Left ventricle myocardium inferior (tissue), 1 donor: ENCODE measurements around the gene ANKRD13D. TPM values are rescaled to one million over a fixed set of nuclear protein-coding genes. Genes with fewer than 3 reads are reported as not detected.

Source experiments
- DNase-seq: peaks from one replicate; pipeline ENCODE4 v3.0.0-alpha.2; 2020
- H3K27ac ChIP-seq: fragments of 200-600 bp; replicated peaks from 2 replicates; pipeline ENCODE4 v1.8.0; 2021
- H3K27me3 ChIP-seq: fragments of 200-600 bp; 2 replicates; pipeline ENCODE4 v1.8.0; 2021; ENCODE audit warnings: low read depth
- H3K36me3 ChIP-seq: fragments of 200-600 bp; 2 replicates; pipeline ENCODE4 v1.8.0; 2021
- H3K4me1 ChIP-seq: fragments of 200-600 bp; 2 replicates; pipeline ENCODE4 v1.8.0; 2021
- H3K4me3 ChIP-seq: fragments of 200-600 bp; 2 replicates; pipeline ENCODE4 v1.8.0; 2021; ENCODE audit warnings: mild to moderate bottlenecking, moderate library complexity
- H3K9me3 ChIP-seq: fragments of 200-600 bp; replicated peaks from 2 replicates; pipeline ENCODE4 v1.8.0; 2021
- CTCF ChIP-seq: fragments of 200-600 bp; IDR thresholded peaks from 2 replicates; pipeline ENCODE4 v1.8.0; 2021; ENCODE audit warnings: antibody characterized with exemption, mild to moderate bottlenecking, borderline replicate concordance
- intact Hi-C: fragments of 100-400 bp; cut with micrococcal nuclease; formaldehyde crosslinking; loops from one replicate; pipeline ENCODE4 v1.11.0; 2022
- total RNA-seq: library from RNA; stranded (reverse); fragmentation: NEBNext Ultra II Directional; extraction: Animal tissue kit (Norgen Biotek cat#: 25700); gene quantifications from one replicate; pipeline ENCODE4 v1.2.1, GENCODE V29; 2021
- donor health status: DM: no; HTN: yes; CAD: no; lungs with severe emphysema.

The ANKRD13D gene
- total RNA-seq, 1 donor from 2014 or later: 11.8 TPM

GRCh38 chr11:67262731-67263675, 26.1 kb upstream of the ANKRD13D start:
- TF ChIP-seq CTCF: peak; percentile 88
- Histone ChIP-seq H3K27ac (peak overlapping the region; percentile 77), H3K27me3 (no peaks in the 10 kb centered on the region), H3K9me3 (no peaks in the 10 kb centered on the region), H3K4me1 (peaks cover 44% of the 10 kb centered on the region), H3K4me3 (peak overlapping the region; percentile 9), H3K36me3 (no peaks in the 10 kb centered on the region)
- DNase-seq: peak; percentile 83
- intact Hi-C loops: loop anchor here (5.0 kb wide), 1 partner anchor 54 kb away; no protein-coding TSS in a partner anchor

- intact Hi-C loops: loop anchor here (5.0 kb wide), 1 partner anchor 53 kb away; no protein-coding TSS in a partner anchor
- Histone ChIP-seq H3K27me3 (no peaks in the 10 kb centered on the region), H3K9me3 (no peaks in the 10 kb centered on the region), H3K36me3 (peaks cover 6% of the 10 kb centered on the region), H3K27ac (no peak overlapping the region), H3K4me3 (no peak overlapping the region), H3K4me1 (peaks cover 56% of the 10 kb centered on the region)
- no peak for TF ChIP-seq CTCF
- DNase-seq: no peak
Observed at GRCh38 chr11:67264260-67264659, 24.8 kb upstream of the ANKRD13D start.

- TF ChIP-seq CTCF: no peak
- peaks cover 6% of the 10 kb centered on the region for H3K36me3 ChIP-seq
- no peak for DNase-seq
- H3K9me3 ChIP-seq: no peaks in the 10 kb centered on the region
- peaks cover 64% of the 10 kb centered on the region for H3K4me1 ChIP-seq
- intact Hi-C loops: loop anchor here (5.0 kb wide), 1 partner anchor 52 kb away; no protein-coding TSS in a partner anchor
- H3K27ac ChIP-seq: no peak overlapping the region
- H3K4me3 ChIP-seq: no peak overlapping the region
- H3K27me3 ChIP-seq: no peaks in the 10 kb centered on the region
Observed at GRCh38 chr11:67264877-67265632, 24.0 kb upstream of the ANKRD13D start.

GRCh38 chr11:67265633-67266448, 23.3 kb upstream of the ANKRD13D start:
- Histone ChIP-seq H3K4me3 (peak overlapping the region; percentile 48), H3K27me3 (no peaks in the 10 kb centered on the region), H3K9me3 (no peaks in the 10 kb centered on the region), H3K36me3 (peaks cover 6% of the 10 kb centered on the region), H3K4me1 (peaks cover 72% of the 10 kb centered on the region), H3K27ac (peak overlapping the region; percentile 82)
- peak; percentile 83 for DNase-seq
- peak; percentile 79 for TF ChIP-seq CTCF
- intact Hi-C loops: no loop called here
